Stimulated activated CD8-positive, alpha-beta memory T cell treated with anti-CD3 and anti-CD28 coated beads, Interleukin-4, amount 100 ng/mL, for 1 hour (primary cell): ENCODE measurements around the gene NOM1.

ENCODE experiments used
- DNase-seq, 2 donors: peaks; one replicate each; pipeline ENCODE4 v3.0.0-alpha.2; 2020; ENCODE audit warnings: low read depth in 2 of 2, low spot score in 1 of 2

Gene NOM1

GRCh38 chr7:157003756-157004520 is 54.4 kb downstream of the NOM1 start:
- DNase-seq = no peak

GRCh38 chr7:157004521-157005455 is 55.3 kb downstream of the NOM1 start:
- no peak for DNase-seq

- DNase-seq = no peak
Measured at GRCh38 chr7:157005456-157006204, 56.1 kb downstream of the NOM1 start.

GRCh38 chr7:157006205-157006747 is 56.8 kb downstream of the NOM1 start:
- no peak for DNase-seq

GRCh38 chr7:157006829-157007469 is 57.4 kb downstream of the NOM1 start:
- DNase-seq = no peak

- no peak for DNase-seq
Measured at GRCh38 chr7:157007470-157008066, 58.1 kb downstream of the NOM1 start.

GRCh38 chr7:157008206-157009169 is 59.0 kb downstream of the NOM1 start:
- DNase-seq = no peak

- DNase-seq = no peak
Measured at GRCh38 chr7:157009170-157009777, 59.8 kb downstream of the NOM1 start.

- no peak for DNase-seq
Measured at GRCh38 chr7:157009778-157010587, 60.5 kb downstream of the NOM1 start.

GRCh38 chr7:157010588-157011332 is 61.2 kb downstream of the NOM1 start, which contains the start of gene MNX1:
MNX1 (minus strand) TSS chr7:157010663; CDS start chr7:157010350, 313 bp downstream.
- no peak for DNase-seq

GRCh38 chr7:157011333-157012112 is 62.0 kb downstream of the NOM1 start:
- DNase-seq = no peak

- DNase-seq = no peak
Measured at GRCh38 chr7:157012113-157012547, 62.6 kb downstream of the NOM1 start.

GRCh38 chr7:157013101-157013500 is 63.6 kb downstream of the NOM1 start:
- DNase-seq = no peak

GRCh38 chr7:157013602-157014549 is 64.4 kb downstream of the NOM1 start:
- DNase-seq = no peak
